ENCODE results near the gene HNF4A. TPM values are rescaled to one million over a fixed set of nuclear protein-coding genes. Genes with fewer than 3 reads are reported as not detected.

Gene HNF4A
- total and polyA plus RNA-seq, 2 of the 13 experiments (the other 11 are each of a cell fraction or from before 2014, with no cell fraction given), result 80.9 to 169 TPM

- TF ChIP-seq EED (CRISPR knock-in tag; IDR thresholded peaks at IDR 0.05) (peak; percentile 95), ZBTB4 (CRISPR knock-in tag; IDR thresholded peaks at IDR 0.05; ENCODE audit: borderline replicate concordance) (peak; percentile 74; the same call in 1 of the 2 replicates), PAXIP1 (CRISPR knock-in tag; conservative IDR thresholded peaks at IDR 0.05) (peak; percentile 73), THAP8 (CRISPR knock-in tag; IDR thresholded peaks at IDR 0.05; ENCODE audit: borderline replicate concordance) (0 out of 2 replicates have a peak, but pooled peaks have one; percentile 35), NFKB2 (CRISPR knock-in tag; IDR thresholded peaks at IDR 0.05; ENCODE audit: borderline replicate concordance) (peak; percentile 63; the same call in 1 of the 2 replicates), ZNF567 (CRISPR knock-in tag; IDR thresholded peaks at IDR 0.05; ENCODE audit: borderline replicate concordance) (0 out of 2 replicates have a peak, but pooled peaks have one; percentile 67), KLF16 (CRISPR knock-in tag; IDR thresholded peaks at IDR 0.05) (peak in 1 of 2 experiments; percentile 78; a peak in 2 of 4 replicates), ZNF7 (CRISPR knock-in tag; IDR thresholded peaks at IDR 0.05) (no peak), ERF (CRISPR knock-in tag; IDR thresholded peaks at IDR 0.05) (peak; percentile 78), RNF219 (CRISPR knock-in tag; IDR thresholded peaks at IDR 0.05) (peak; percentile 56; the same call in 1 of the 2 replicates), KDM6A (CRISPR knock-in tag; IDR thresholded peaks at IDR 0.05; ENCODE audit: low read depth) (0 out of 2 replicates have a peak, but pooled peaks have one; percentile 43), PHF8 (CRISPR knock-in tag; IDR thresholded peaks at IDR 0.05) (0 out of 2 replicates have a peak, but pooled peaks have one; percentile 12), DMAP1 (CRISPR knock-in tag; IDR thresholded peaks at IDR 0.05) (0 out of 2 replicates have a peak, but pooled peaks have one; percentile 29), HINFP (CRISPR knock-in tag; IDR thresholded peaks at IDR 0.05; ENCODE audit: low read depth) (0 out of 2 replicates have a peak, but pooled peaks have one; percentile 20), ZFYVE20 (CRISPR knock-in tag; IDR thresholded peaks at IDR 0.05; ENCODE audit: borderline replicate concordance, low read depth) (peak; percentile 55; the same call in 1 of the 2 replicates), HIVEP1 (CRISPR knock-in tag; IDR thresholded peaks at IDR 0.05) (peak; percentile 33; the same call in 1 of the 2 replicates)
These were observed 62.8 kb downstream of the HNF4A start (continued) for GRCh38 chr20:44418069-44418905.
